PC-3 (cell line): ENCODE results near the gene IPMK. TPM values are rescaled to one million over a fixed set of nuclear protein-coding genes. Genes with fewer than 3 reads are reported as not detected.
"Not testable (repeated sequence)": the region's sequence is repeated elsewhere in the genome, so short reads cannot be mapped to it uniquely, and the experiment has no call there.

Experiments
- ATAC-seq: fragments of 200-7000 bp; cut with Tn5 transposase; 2 replicates; pipeline ENCODE4 v1.9.1; 2020; ENCODE audit warnings: mild to moderate bottlenecking, moderate library complexity
- BruUV-seq: library from RNA; stranded (reverse); fragments of 400-500 nt; replicated peaks from 2 replicates; lab custom pipeline; 2021; lab: Mats Ljungman, UMichigan
- CTCF ChIA-PET: fragments of 300-600 bp; sonication (Branson Sonifier 250); formaldehyde crosslinking; loops from one replicate; lab custom pipeline; 2022; ENCODE audit warnings: antibody characterized with exemption; lab: Charles Lee
- POLR2A ChIA-PET: fragments of 300-600 bp; sonication (Branson Sonifier 250); formaldehyde crosslinking; loops from one replicate; lab custom pipeline; 2022; ENCODE audit warnings: antibody characterized with exemption; ENCODE audit not compliant: unreplicated experiment; lab: Charles Lee
- DNase-seq: peaks from one replicate; pipeline ENCODE4 v3.0.0-alpha.2; 2015
- H2AFZ ChIP-seq: fragments of 300-600 bp; sonication (generic); 2 replicates; pipeline ENCODE4 v1.6.0; 2016; ENCODE audit warnings: antibody characterized with exemption, low read length
- H3F3A ChIP-seq: fragments of 300-600 bp; sonication (generic); one replicate; pipeline ENCODE4 v1.6.0; 2017; ENCODE audit warnings: antibody characterized with exemption, low read length, control low read depth, mild to moderate bottlenecking; ENCODE audit not compliant: unreplicated experiment
- H3K27ac ChIP-seq: fragments of 300-600 bp; sonication (generic); 2 replicates; pipeline ENCODE4 v1.5.1; 2016; ENCODE audit warnings: mild to moderate bottlenecking, low read length
- H3K27me3 ChIP-seq: fragments of 300-600 bp; sonication (generic); 2 replicates; pipeline ENCODE4 v1.6.1; 2016; ENCODE audit warnings: low read length, mixed read lengths
- H3K36me3 ChIP-seq: fragments of 300-600 bp; sonication (generic); 2 replicates; pipeline ENCODE4 v1.6.1; 2016; ENCODE audit warnings: low read depth, mixed run types, low read length, mixed read lengths
- H3K4me1 ChIP-seq: fragments of 300-600 bp; sonication (generic); 2 replicates; pipeline ENCODE4 v1.5.1; 2016; ENCODE audit warnings: low read length; ENCODE audit not compliant: insufficient read depth
- H3K4me2 ChIP-seq: fragments of 300-600 bp; sonication (generic); 2 replicates; pipeline ENCODE4 v1.6.0; 2016; ENCODE audit warnings: low read length
- H3K4me3 ChIP-seq: fragments of 300-600 bp; sonication (generic); 2 replicates; pipeline ENCODE4 v1.5.1; 2016; ENCODE audit warnings: mild to moderate bottlenecking, low read length, mixed read lengths
- H3K79me2 ChIP-seq: fragments of 300-600 bp; sonication (generic); 2 replicates; pipeline ENCODE4 v1.6.1; 2017; ENCODE audit warnings: low read length, mixed read lengths
- H3K9ac ChIP-seq: fragments of 300-600 bp; sonication (generic); 2 replicates; pipeline ENCODE4 v1.6.0; 2016; ENCODE audit warnings: mild to moderate bottlenecking, low read length
- H3K9me2 ChIP-seq: fragments of 300-600 bp; sonication (generic); replicated peaks from 2 replicates; pipeline ENCODE4 v1.6.1; 2016; ENCODE audit warnings: mixed run types, low read length, mixed read lengths
- H3K9me3 ChIP-seq: fragments of 300-600 bp; sonication (generic); 2 replicates; pipeline ENCODE4 v1.6.1; 2016; ENCODE audit warnings: low read length, mixed read lengths
- H4K20me1 ChIP-seq: fragments of 300-600 bp; sonication (generic); 2 replicates; pipeline ENCODE4 v1.6.1; 2016; ENCODE audit warnings: low read length, mixed read lengths
- CTCF ChIP-seq: fragments of 300-600 bp; sonication (generic); conservative IDR thresholded peaks from 2 replicates; pipeline ENCODE4 v1.5.1; 2017; ENCODE audit warnings: antibody characterized with exemption, low read depth, mild to moderate bottlenecking, low read length
- EZH2 ChIP-seq: fragments of 300-600 bp; sonication (generic); IDR thresholded peaks from one replicate; pipeline ENCODE4 v1.6.1; 2017; ENCODE audit warnings: antibody characterized with exemption, mild to moderate bottlenecking, low read length; ENCODE audit not compliant: unreplicated experiment
- EZH2phosphoT487 ChIP-seq: fragments of 300-600 bp; sonication (generic); IDR thresholded peaks from 2 replicates; pipeline ENCODE4 v1.6.1; 2018; ENCODE audit warnings: mild to moderate bottlenecking, antibody characterized with exemption, low read length, borderline replicate concordance
- intact Hi-C: fragments of 100-400 bp; cut with micrococcal nuclease; formaldehyde crosslinking; loops from 2 replicates; pipeline ENCODE4 v1.9.0; 2023
- total RNA-seq: library from RNA; depleted of rRNA; stranded (reverse); fragments of >200 nt; gene quantifications from 2 replicates; pipeline ENCODE4 v1.2.3, GENCODE V29; 2014

The IPMK gene
- total RNA-seq, 1 experiment from 2014 or later, result 7.1 TPM

DNA sequence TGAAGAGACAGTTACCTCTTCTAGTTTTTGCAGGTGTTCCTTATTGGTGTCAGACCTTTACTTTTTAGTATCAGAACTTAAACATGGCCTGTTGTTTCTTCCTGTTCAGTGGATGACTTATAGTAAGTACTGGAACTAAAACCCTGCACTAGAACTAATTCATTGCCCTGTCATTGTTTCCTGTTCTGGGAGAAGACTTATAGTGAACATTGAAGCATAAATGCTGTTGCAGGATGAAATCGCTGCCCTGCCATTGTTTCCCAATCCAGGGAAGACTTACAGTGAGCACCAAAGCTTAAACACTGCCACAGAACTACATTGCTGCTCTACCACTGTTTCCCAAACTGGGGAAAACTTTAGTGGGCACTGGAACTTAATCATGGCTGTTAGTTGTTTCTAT, 13.1 kb downstream of the IPMK start:
- Histone ChIP-seq H3K4me2 (no peak overlapping the region), H3K4me3 (no peak overlapping the region), H3K4me1 (no peaks in the 10 kb centered on the region), H3K27ac (no peak overlapping the region), H3K36me3 (no peaks in the 10 kb centered on the region), H4K20me1 (no peaks in the 10 kb centered on the region), H2AFZ (no peak overlapping the region), H3K79me2 (peaks cover 10% of the 10 kb centered on the region), H3K9me3 (no peaks in the 10 kb centered on the region), H3F3A (no peaks in the 10 kb centered on the region), H3K9me2 (no peaks in the 10 kb centered on the region), H3K9ac (no peak overlapping the region), H3K27me3 (no peaks in the 10 kb centered on the region)
- ChIA-PET POLR2A (no interaction called here), CTCF (no interaction called here)
- DNase-seq (no peak), ATAC-seq (no peak)
- intact Hi-C loops, result no loop called here
- TF ChIP-seq EZH2, result no peak
- no peak for TF ChIP-seq CTCF
- TF ChIP-seq EZH2phosphoT487, result no peak
- BruUV-seq, result no TSS peak

DNA sequence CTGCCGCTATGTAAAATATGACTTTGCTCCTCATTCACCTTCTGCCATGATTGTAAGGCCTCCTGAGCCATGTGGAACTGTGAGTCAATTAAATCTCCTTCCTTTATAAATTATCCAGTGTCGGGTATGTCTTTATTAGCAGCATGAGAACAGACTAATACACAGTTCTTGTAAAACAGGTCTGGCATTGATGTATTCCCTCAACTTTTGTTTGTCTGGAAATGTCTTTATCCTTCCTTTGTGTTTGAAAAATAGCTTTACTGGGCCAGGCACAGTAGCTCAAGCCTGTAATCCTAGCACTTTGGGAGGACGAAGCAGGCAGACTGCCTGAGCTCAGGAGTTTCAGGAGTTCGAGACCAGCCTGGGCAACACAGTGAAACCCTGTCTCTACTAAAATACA, 14.5 kb downstream of the IPMK start:
- no peak overlapping the region for H3K27ac ChIP-seq
- H3K4me1 ChIP-seq, result no peaks in the 10 kb centered on the region
- intact Hi-C loops, result no loop called here
- H3F3A ChIP-seq, result no peaks in the 10 kb centered on the region
- no peaks in the 10 kb centered on the region for H3K79me2 ChIP-seq
- H3K9me2 ChIP-seq, result no peaks in the 10 kb centered on the region
- BruUV-seq, result no TSS peak
- H3K4me3 ChIP-seq, result no peak overlapping the region
- H3K27me3 ChIP-seq, result no peaks in the 10 kb centered on the region
- no peak overlapping the region for H2AFZ ChIP-seq
- CTCF ChIA-PET, result no interaction called here
- H3K9ac ChIP-seq, result no peak overlapping the region
- ATAC-seq (no peak), DNase-seq (no peak)
- no peaks in the 10 kb centered on the region for H4K20me1 ChIP-seq
- no peaks in the 10 kb centered on the region for H3K9me3 ChIP-seq
- no peaks in the 10 kb centered on the region for H3K36me3 ChIP-seq
- H3K4me2 ChIP-seq, result no peak overlapping the region
- no peak for TF ChIP-seq EZH2phosphoT487
- TF ChIP-seq CTCF, result no peak
- no peak for TF ChIP-seq EZH2
- POLR2A ChIA-PET, result no interaction called here

GRCh38 chr10:58244666-58245065, 23.0 kb downstream of the IPMK start:
- CTCF ChIA-PET, DNase-seq, H3K9me2 ChIP-seq, H3F3A ChIP-seq, H3K79me2 ChIP-seq, intact Hi-C loops, H3K4me3 ChIP-seq, H3K9me3 ChIP-seq, ATAC-seq, BruUV-seq, H3K36me3 ChIP-seq, H2AFZ ChIP-seq, H3K4me2 ChIP-seq, H3K4me1 ChIP-seq, H3K9ac ChIP-seq, H4K20me1 ChIP-seq, H3K27ac ChIP-seq, H3K27me3 ChIP-seq, POLR2A ChIA-PET: not testable (repeated sequence)

DNA sequence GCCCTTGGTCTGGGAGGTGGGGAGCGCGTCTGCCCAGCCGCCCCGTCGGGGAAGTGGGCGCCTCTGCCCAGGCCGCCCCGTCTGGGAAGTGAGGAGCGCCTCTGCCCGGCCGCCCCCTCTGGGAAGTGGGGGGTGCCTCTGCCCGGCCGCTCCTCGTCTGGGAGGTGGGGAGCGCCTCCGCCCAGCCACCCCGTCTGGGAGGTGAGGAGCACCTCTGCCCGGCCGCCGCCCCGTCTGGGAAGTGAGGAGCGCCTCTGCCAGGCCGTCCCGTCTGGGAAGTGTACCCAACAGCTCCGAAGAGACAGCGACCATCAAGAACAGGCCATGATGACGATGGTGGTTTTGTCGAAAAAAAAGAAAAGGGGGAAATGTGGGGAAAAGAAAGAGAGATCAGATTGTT, 23.5 kb downstream of the IPMK start:
- POLR2A ChIA-PET, result not testable (repeated sequence)

DNA sequence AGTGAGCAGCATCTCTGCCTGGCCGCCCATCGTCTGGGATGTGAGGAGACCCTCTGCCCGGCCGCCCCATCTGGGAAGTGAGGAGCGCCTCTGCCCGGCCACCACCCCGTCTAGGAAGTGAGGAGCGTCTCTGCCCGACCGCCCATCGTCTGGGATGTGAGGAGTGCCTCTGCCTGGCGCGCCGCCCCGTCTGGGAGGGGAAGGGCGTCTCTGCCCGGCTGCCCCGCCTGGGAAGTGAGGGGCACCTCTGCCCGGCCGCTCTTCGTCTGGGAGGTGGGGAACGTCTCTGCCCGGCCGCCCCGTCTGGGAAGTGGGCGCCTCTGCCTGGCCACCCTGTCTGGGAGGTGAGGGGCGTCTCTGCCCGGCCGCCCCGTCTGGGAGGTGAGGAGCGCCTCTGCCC, 23.9 kb downstream of the IPMK start:
- DNase-seq, H3F3A ChIP-seq, H3K9me2 ChIP-seq, ATAC-seq, POLR2A ChIA-PET, intact Hi-C loops, H3K36me3 ChIP-seq, H3K4me2 ChIP-seq, H3K9me3 ChIP-seq, H3K4me3 ChIP-seq, BruUV-seq, H2AFZ ChIP-seq, H4K20me1 ChIP-seq, H3K9ac ChIP-seq, H3K27ac ChIP-seq, H3K27me3 ChIP-seq, CTCF ChIA-PET: not testable (repeated sequence)
- H3K79me2 ChIP-seq, result peaks cover 13% of the 10 kb centered on the region
- peaks cover 17% of the 10 kb centered on the region for H3K4me1 ChIP-seq

More for the DNA sequence above, 23.5 kb downstream of the IPMK start:
- H3K36me3 ChIP-seq, ATAC-seq, H3K4me2 ChIP-seq, H3K9me3 ChIP-seq, H3K27ac ChIP-seq, H3K4me3 ChIP-seq, H3K9ac ChIP-seq, H3K9me2 ChIP-seq, H3F3A ChIP-seq, H3K27me3 ChIP-seq, H3K79me2 ChIP-seq, H2AFZ ChIP-seq, H4K20me1 ChIP-seq, intact Hi-C loops, DNase-seq, BruUV-seq, CTCF ChIA-PET: not testable (repeated sequence)
- H3K4me1 ChIP-seq, result peaks cover 14% of the 10 kb centered on the region
